Stimulated activated CD8-positive, alpha-beta memory T cell treated with anti-CD3 and anti-CD28 coated beads, Interleukin-15, amount 100 ng/mL, for 48 hours (primary cell): ENCODE data around the gene DGKQ.
"Not testable (repeated sequence)": the region's sequence is repeated elsewhere in the genome, so short reads cannot be mapped to it uniquely, and the experiment has no call there.

ENCODE experiments used
- DNase-seq, 2 donors: peaks; one replicate each; pipeline ENCODE4 v3.0.0-alpha.2; 2020; ENCODE audit warnings: low read depth in 2 of 2

The DGKQ gene

DNA sequence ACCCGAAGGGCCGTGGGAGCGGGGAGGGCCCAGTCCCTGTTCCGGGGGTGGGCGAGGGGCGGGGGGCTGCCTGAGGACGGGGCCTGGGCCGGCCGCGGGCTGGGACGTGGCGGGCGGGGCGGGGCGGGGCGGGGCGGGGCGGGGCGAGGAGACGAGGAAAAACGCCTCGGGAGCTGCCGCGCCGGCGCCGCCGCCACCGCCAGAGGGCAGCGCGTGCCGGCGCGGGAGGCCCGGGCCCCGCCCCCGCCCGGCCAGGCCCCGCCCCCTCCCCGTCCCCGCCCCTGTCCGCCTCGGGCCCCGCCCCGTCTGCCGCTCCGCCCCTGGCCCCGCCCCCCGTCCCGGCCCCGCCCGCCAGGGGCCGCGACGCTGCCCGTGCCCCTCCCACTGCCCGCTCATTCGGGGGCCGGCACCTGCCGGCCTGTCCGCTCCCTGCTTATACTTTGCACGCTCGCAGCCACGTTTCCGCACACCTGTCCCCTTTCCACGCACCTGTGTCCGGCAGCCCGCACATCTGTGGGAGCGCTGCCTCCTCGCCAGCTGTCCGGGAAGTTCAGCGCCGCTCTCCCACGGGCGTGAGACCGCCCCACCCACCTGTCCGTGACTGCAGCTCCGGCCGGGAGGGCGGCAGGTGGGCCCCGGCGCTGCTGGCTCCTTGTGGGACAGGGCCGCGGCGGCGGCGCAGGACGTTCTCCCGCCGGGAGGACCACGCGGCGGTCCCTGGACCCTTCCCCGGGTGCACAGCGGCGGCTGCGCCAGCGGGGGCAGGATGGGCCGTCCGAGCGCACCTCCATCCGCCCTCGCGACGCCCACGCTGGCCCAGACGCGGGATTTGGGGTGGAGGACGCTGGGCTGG is 36.4 kb upstream of the DGKQ start:
- DNase-seq = peak; percentile 46 to 48

- no peak for DNase-seq
These were observed 35.6 kb upstream of the DGKQ start for GRCh38 chr4:1008840-1009541.

- no peak for DNase-seq
These were observed 33.5 kb upstream of the DGKQ start for GRCh38 chr4:1006856-1007255.

- DNase-seq = no peak
These were observed 31.5 kb upstream of the DGKQ start for GRCh38 chr4:1004557-1005485.

DNA sequence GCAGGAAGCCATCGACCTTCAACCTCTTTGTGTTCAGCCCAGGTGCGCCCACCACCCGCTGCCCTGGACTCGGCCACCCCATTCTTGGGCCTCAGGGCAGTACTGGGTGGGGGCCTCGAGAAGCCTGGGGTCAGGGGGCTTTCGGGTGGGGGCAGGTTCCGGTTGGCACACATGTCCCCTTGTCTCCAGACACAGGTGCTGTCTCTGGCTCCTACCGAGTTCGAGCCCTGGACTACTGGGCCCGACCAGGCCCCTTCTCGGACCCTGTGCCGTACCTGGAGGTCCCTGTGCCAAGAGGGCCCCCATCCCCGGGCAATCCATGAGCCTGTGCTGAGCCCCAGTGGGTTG is 30.7 kb upstream of the DGKQ start:
- DNase-seq = no peak

- DNase-seq = no peak
These were observed 30.1 kb upstream of the DGKQ start for GRCh38 chr4:1003271-1004070.

GRCh38 chr4:1002631-1003251 is 29.4 kb upstream of the DGKQ start:
- DNase-seq = no peak

- DNase-seq = no peak
These were observed 28.8 kb upstream of the DGKQ start for GRCh38 chr4:1002131-1002630.

GRCh38 chr4:1001561-1002130 is 28.3 kb upstream of the DGKQ start:
- no peak for DNase-seq

DNA sequence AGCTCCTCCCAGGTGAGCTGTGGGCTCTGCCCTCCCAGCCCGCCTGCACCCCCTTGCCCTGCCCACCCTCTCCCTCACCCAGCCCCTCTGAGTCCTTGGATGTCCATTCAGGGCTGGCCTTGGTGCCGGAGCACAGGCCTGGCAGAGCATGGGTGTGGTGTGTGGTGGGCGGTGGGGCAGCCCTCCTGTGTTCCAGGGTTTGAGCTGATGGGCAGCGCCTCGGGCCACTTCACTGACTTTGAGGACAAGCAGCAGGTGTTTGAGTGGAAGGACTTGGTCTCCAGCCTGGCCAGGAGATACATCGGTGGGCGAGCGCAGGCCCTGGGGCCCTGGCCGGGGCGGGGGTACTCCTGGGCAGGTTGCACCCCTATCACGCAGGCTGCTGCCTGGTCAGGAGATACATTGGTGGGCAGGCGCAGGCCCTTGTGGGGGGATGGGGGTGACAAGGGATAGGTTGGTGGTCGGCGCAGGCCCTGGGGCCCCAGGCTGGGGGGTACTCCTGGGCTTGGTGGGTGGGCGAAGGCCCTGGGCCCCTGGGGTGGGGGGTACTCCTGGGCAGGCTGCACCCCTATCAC is 27.4 kb upstream of the DGKQ start:
- no peak for DNase-seq

DNA sequence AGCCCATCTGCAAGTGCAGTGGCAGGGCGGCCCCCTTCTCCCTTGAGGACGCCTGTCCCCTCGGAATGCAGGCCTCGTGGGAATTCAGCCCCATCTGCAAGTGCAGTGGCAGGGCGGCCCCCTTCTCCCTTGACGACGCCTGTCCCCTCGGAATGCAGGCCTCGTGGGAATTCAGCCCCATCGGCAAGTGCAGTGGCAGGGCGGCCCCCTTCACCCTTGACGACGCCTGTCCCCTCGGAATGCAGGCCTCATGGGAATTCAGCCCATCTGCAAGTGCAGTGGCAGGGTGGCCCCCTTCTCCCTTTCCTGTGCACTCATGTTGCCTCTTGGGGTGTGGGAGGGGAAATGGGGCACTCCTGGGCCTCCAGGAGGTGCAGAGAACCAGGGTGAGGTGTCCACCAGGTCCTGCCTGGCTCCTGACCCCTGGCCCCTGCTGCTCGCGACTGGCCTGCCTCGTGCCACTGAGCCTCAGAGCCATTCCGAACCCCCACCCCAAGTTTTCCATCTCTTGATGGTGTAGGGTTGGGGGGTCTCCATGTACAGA is 26.6 kb upstream of the DGKQ start:
- DNase-seq = no peak

DNA sequence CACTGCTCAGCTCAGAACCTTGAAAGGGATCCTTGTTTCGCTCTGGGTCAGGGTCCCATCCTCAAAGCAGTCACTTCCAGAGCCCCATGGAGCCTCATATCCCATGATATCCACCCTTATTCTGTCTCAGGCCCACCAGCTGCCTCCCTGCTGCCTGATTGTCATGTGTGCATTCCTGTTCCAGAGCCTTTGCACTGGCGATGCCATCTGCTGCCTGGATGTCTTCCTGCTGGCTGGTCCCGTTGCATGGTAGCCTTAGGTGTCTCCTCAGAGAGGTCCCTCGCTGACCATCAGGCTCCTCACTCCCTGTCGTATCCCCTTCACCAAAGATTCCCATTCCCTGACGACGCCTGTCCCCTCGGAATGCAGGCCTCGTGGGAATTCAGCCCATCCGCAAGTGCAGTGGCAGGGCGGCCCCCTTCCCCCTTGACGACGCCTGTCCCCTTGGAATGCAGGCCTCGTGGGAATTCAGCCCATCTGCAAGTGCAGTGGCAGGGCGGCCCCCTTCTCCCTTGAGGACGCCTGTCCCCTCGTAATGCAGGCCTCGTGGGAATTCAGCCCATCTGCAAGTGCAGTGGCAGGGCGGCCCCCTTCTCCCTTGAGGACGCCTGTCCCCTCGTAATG is 26.0 kb upstream of the DGKQ start:
- DNase-seq = not testable (repeated sequence)

GRCh38 chr4:998096-998691 is 24.8 kb upstream of the DGKQ start:
- no peak for DNase-seq

DNA sequence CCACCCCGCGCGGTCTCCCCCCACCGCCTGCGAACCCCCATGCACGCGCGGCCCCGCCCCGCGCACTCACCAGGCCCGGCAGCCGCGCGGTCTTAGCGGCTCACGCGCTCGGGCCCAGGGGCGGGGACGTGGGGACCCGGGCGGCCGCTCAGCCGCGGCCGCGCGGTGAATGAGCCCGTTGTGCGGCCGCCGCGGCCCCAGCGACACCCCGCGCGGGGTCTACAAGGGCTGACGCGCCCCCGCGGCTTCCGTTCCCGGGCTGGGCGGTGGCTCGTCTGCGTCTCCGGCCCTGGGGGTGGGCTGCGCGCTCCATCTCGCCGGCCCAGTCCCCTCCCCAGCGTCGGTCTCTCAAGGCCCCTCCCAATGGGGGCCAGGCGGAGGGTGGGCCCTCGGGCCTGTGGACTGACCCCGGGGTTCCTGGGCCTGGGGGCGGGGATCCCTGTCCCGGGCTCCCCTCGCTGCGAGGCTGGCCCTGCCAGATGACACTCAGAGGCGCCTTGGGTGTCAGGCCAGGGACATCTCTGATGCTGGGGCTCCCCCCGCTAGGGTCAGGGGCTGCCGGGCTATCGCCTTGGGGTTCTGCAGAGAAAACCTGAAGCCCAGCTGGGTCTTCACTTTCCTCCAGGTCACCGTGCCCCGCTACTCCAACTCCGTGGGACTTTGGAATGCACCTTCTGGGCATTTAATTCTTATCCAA is 24.2 kb upstream of the DGKQ start:
- DNase-seq = no peak

GRCh38 chr4:996997-997374 is 23.6 kb upstream of the DGKQ start:
- DNase-seq = no peak

GRCh38 chr4:996030-996996 is 22.9 kb upstream of the DGKQ start:
- no peak for DNase-seq
